ENCODE results near the gene MLPH.

DNA sequence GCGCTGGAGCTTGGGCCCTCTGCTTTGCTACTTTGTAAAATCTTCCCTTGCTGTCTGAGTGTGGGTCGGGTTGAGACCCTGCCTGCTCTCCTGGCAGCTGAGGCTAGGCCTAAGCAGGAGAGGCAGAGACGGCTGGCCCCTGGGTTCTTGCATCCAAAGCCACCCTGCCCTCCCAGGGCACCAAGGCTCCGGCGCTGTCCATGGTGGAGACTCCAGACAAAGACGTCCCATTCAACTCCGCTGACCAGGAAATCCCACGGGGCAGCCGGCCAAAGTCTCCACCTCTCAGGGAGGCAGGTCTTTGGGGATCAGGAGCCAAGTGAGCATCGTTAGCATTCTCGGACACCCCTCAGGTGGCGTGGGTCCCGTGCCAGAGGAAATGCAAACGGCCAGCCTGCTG is 76.8 kb downstream of the MLPH start:
- TF ChIP-seq, protein P1, sequence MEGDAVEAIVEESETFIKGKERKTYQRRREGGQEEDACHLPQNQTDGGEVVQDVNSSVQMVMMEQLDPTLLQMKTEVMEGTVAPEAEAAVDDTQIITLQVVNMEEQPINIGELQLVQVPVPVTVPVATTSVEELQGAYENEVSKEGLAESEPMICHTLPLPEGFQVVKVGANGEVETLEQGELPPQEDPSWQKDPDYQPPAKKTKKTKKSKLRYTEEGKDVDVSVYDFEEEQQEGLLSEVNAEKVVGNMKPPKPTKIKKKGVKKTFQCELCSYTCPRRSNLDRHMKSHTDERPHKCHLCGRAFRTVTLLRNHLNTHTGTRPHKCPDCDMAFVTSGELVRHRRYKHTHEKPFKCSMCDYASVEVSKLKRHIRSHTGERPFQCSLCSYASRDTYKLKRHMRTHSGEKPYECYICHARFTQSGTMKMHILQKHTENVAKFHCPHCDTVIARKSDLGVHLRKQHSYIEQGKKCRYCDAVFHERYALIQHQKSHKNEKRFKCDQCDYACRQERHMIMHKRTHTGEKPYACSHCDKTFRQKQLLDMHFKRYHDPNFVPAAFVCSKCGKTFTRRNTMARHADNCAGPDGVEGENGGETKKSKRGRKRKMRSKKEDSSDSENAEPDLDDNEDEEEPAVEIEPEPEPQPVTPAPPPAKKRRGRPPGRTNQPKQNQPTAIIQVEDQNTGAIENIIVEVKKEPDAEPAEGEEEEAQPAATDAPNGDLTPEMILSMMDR (IDR thresholded peaks at IDR 0.05; ENCODE audit: borderline replicate concordance, extremely low read depth, low read length, poor library complexity, severe bottlenecking), result no peak
- TF ChIP-seq EZH2 (IDR thresholded peaks at IDR 0.05; ENCODE audit: borderline replicate concordance, low read depth, low read length, severe bottlenecking), result no peak

Measured in DND-41 (cell line).